ENCODE measurements around the gene AJAP1.

The AJAP1 gene

GRCh38 chr1:4631321-4631720 lies 23.1 kb upstream of the AJAP1 start:
- no peak for DNase-seq

GRCh38 chr1:4633346-4633745 lies 21.1 kb upstream of the AJAP1 start:
- no peak for DNase-seq

DNA sequence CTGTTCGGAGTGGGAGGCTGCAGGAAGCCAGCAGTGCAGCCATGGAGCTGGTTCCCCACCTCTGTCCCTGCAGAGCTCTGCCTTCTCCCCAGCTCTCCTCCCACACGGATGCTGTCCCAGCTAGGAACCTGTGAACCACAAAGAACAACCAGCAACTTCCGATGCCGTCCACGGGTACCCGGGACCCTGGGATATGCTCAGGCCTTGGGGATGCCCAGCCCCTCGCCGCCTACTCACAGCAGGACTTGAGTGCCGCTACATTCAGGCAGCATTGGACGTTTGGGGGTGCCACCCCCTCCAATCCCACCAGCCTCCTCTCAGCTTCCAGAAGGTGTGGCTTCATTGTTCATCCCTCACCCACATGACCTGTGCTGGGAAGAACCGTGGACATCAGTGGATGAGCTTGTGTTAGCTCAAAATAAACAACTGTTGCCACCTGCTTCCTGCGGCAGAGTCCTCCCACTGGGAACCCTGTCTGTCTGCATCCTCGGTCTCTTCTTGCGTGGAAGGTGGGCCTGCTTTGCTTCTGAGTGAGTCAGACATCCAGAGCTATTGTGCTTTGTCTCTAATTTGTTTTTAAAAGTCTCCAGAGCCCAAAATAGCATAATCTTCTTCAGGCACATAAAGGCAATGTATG lies 20.1 kb upstream of the AJAP1 start:
- DNase-seq: no peak

DNA sequence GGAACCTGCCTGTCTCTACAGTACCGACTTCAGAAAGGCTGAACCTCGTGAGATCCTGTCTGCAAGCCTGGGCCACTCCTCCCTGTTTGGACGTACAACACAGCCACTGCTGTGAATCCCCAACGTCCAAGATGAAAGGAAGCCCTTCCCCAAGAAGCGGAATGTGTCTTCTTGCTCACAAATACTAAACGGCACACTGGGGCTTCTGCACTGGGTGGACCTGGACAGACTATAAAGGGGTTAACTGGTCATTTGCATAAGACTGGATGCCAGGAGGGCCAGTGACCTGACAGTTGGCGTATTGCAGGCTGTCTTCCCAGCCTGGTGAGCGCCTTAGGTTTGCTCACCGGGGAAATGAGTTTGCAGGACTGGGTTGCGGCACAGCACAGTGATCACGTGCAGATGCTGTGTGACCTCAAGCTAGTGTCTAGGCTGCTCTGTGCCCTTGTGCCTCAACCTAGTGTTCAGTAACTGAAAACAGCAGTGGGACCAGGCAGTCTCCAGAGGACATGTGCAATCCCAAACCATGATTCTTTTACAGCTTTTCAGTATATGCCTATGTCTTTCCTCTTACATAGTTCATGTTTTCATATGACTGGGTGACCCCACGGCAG lies 19.5 kb upstream of the AJAP1 start:
- DNase-seq: no peak

- no peak for DNase-seq
Observed at GRCh38 chr1:4636186-4636585, 18.2 kb upstream of the AJAP1 start.

- DNase-seq: no peak
Observed at GRCh38 chr1:4636644-4637380, 17.6 kb upstream of the AJAP1 start.

DNA sequence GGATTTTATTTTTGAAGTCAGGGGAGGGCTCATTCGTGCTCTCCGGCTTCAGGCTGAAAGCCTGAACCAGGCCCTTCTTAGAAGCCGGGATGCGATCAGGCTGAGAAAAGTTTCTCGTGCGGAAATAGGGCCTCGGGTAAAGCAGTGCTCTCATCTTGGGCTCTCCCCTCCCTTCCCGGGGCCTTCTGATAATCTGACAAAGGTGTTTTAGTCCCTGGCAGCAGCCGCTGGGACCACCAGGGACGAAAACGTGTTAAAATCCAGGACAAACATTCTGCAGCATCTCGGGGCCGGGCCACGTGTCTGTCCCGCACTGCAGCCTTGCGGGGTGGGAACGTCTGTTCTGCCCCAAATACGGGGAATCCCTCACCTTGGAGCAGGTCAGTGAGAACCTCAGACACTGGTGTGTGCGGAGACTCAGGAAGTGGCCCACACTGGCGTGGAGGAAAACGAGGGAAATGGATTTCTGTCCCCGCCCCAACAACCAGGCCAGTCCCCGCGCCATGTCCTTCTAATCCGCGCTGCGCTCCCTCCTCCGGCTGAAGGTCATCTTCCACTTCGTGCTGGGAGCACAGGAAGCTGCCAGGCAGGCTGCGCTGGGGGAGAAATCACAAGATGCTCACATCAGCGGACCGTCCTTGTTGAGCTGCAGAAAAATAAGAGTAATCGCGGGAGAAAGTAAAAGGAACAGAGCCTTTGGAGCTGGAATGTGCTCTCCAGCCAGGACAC lies 16.6 kb upstream of the AJAP1 start:
- DNase-seq: no peak

- no peak for DNase-seq
Observed at GRCh38 chr1:4638345-4638729, 16.1 kb upstream of the AJAP1 start.

DNA sequence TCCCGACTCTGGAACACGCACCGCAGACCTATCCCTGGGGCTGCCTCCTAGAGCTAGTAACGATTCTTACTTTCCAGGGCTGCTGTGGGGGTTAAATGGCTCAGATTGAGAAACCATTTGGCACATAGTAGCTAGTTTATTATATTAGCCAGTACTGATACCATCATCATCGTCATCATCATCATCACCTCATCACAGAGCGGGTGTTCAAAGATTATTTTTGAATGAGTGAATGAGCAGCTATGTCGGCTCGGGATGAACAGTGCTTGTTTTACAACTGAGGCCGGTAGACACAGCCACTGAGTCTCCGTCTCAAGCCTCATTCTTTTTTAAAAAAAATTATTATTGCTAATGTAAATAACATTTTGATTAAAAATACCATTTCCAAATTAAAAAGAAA lies 13.5 kb upstream of the AJAP1 start:
- DNase-seq: no peak

GRCh38 chr1:4647391-4647790 lies 7.0 kb upstream of the AJAP1 start:
- DNase-seq: no peak

DNA sequence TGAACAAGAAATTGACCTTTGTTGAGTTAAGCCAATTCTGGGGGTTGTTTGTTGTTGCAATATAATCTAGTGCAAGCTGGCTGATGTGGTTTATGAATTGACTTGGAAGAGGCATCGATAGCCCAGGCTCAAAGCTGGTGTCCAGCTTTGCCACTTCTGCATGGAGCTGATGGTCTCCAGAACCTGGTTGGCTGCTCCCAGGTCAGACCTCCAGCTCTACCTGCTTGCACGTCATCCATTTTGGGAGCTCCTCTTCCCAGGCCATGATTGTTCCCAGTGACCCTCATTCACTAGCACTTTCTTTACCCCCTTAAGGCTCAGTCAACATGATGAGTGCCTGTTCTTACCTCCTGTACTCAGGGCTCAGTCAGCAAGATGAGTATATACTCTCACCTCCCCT lies 5.8 kb upstream of the AJAP1 start:
- DNase-seq: no peak

DNA sequence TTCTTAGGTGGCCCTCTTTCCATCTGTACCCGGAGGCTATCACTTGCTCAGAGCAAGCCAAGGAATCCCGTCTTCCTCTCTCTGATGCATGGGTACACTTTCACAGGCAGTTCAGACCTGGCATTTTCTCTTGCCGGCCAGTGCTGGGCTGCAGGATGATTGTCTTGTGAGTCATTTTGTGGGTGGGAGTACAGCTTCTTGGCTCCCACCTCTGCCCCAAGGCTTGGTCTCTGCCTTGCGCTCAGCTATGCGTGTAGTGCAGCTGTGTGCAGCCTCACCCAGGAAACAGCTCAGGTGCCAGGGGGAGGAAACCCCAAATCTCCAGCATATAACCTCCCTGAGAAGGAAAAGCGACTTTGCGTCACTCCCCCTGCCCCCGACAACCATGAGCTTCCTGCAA lies 3.9 kb upstream of the AJAP1 start:
- no peak for DNase-seq

- no peak for DNase-seq
Observed at GRCh38 chr1:4650981-4651380, 3.4 kb upstream of the AJAP1 start.

- DNase-seq: peak; percentile 67
Observed at GRCh38 chr1:4652631-4653327, 1.6 kb upstream of the AJAP1 start.

GRCh38 chr1:4653328-4653660 lies 1.1 kb upstream of the AJAP1 start:
- no peak for DNase-seq

DNA sequence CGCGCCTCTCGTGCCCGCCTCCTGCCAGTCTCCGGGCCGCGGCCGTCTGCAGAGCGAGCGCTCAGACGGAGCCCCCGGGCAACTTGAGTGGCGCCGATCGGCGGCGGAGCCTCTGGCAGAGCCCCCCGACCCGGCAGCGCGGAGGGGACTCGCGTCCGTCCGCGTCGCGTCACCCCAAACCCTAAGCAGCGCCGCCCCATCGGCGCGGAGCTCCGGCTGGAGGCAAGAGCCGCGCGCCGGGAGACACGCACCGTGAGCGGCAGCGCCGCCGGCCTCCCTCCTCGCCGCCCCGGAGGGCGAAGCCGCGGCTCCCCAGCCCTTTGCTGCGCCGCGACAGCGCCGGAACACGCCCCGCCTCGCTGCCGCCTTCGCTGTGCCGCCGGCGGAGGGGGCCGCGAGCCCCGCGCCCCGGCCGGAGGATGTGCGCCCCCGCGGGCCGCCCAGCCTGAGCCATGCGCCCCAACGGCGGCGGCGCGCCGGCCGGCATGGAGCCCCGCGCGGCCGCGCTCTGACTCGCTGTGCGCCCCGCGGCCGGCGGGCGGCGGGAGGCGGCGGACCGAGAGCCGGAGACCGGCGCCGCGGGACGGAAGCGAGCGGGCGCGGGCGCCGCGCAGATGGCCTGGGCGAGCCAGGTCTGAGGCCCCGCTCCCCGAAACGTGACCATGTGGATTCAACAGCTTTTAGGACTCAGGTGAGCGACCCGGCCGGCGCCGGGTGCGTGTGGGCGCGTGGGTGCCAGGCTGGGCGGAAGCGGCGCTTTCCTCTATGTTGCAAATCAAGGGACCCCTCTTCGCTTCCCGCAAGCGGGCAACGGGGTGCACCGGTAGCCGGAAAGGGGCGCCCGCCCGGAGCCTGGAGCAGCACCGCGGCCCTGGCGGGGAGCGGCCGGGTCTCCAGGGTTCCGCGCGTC lies 610 bp downstream of the AJAP1 start:
- no peak for DNase-seq

DNA sequence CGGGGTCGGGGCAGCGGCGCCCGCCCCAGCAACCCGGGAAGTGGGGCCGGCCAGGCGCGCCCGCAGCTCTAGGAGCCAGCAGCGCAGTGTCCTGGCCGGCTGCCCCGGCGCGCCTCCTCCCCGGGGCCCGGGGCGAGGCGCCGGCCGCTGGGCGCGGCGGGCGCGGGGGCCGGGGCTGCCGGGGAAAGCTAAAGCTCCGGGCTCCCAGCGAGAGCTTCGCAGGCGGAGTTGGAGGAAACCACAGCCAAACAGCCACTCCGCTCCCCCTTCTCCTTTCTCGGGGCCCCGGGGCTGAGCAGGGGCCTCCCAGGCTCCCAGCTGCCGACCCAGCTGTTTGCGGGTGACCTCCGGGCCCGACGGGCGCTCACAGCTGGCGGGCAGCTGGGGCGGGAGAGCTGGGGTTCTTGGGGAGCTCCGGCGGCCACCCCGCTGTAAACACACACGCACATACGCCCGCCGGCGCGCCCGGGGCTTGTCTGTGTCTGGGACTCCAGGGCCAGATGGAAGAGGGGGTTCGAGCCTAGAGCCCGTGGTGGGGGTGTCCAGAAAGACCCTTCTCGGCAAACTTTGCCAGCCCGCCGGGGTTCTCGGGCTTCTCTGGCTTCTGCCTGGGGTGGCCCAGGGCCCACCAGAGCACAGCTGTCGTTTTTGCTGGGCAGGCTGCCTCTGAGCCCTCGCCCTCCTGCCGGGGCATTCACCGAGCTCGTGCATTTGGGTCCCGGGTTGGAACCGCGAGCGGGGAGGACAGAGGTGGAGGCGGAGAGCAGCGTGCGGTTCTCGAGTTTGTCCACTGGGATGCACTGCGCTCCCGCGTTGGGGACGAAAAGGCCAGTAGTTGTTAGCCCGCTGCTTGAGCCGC lies 1.5 kb downstream of the AJAP1 start:
- DNase-seq: no peak

- DNase-seq: no peak
Observed at GRCh38 chr1:4656533-4657140, 2.2 kb downstream of the AJAP1 start.

DNA sequence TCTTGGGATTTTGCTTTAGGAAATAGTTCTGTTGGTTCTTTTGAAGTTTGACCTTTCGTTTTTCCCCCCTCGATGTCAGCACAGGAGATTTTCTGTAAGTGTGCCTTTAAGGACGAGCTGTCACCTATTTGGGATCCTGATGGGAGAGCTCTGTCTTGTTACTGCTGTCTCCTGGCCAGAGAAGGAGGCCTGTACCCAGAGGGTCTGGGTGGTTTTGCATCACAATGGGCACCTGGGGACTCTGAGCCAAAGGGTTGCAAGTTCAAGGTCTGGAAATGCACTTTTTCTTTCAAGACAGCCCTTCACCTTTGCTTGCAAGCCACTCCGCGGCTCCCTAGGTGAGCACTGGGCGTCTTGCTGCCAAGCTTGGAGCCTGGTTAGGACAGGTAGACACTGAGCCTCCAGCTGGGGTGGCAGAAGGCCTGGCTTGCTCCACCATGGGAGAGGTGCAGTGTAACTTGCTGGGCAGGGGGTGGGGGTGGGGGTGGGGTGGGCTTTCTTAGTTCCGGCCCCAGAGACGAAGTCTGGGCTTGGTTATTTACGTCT lies 2.9 kb downstream of the AJAP1 start:
- no peak for DNase-seq

DNA sequence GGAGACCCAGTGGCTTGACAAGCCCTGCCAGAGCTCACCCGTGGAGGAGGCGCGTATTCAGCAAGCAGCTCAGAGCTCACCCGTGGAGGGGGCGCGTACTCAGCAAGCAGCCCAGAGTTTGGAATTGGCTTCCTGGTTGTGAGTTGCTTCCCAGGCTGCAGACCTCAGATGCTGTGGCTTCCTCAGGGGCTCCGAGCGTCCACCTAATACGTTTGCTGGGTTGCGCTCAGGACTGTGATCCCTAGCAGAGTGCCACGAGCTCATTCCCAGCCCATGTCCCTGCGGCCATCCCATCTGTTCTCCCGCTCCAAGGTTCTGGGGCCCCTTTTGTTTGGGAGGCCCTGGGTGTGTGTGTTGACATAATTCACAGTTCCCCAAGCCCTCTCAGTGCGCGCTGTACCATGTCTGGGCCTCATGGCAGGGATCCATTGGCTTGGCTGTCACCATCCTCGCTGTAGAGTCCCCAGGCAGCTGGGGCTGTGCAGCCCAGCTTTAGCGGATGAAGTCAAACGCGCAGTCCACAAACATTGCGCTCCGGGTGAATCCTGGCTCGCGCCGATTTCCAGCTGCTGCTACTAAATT lies 3.6 kb downstream of the AJAP1 start:
- DNase-seq: no peak
